Lower leg skin (tissue), 3 donors: Measurements from ENCODE around the gene BICC1.

Experiments used
- CTCF ChIP-seq, 3 donors: fragments of 450-650 bp; IDR thresholded peaks; one replicate each; pipeline ENCODE4 v1.5.1; 2016; ENCODE audit warnings: antibody characterized with exemption in 3 of 3, mild to moderate bottlenecking in 3 of 3, moderate library complexity in 2 of 3
- POLR2A ChIP-seq, 2 donors: fragments of 450-650 bp; IDR thresholded peaks; one replicate each; pipeline ENCODE4 v1.6.1; 2016 to 2017; ENCODE audit warnings: antibody characterized with exemption in 2 of 2, mild to moderate bottlenecking in 1 of 2, moderate library complexity in 1 of 2

- TF ChIP-seq CTCF (IDR thresholded peaks at IDR 0.05) (no peak), POLR2A (IDR thresholded peaks at IDR 0.05) (no peak)
These were observed 314.7 kb downstream of the BICC1 start for GRCh38 chr10:58827381-58827780.
